Prostate gland (tissue), 2 donors: Measurements from ENCODE around the gene TPRA1.

Source experiments
- CTCF ChIP-seq, 4 experiments: fragments of 200-600 bp in 2 of 4; fragments of 450-650 bp in 2 of 4; sonication (generic) in 2 of 4; IDR thresholded peaks; 1 replicate in 3 of 4; 2 replicates in 1 of 4; pipeline ENCODE4 v1.5.1; 2016 to 2019; ENCODE audit warnings: antibody characterized with exemption in 4 of 4, mild to moderate bottlenecking in 2 of 4, moderate library complexity in 2 of 4
- POLR2AphosphoS5 ChIP-seq: sonication (generic); formaldehyde crosslinking; IDR thresholded peaks from one replicate; pipeline ENCODE4 v1.6.1; 2017; ENCODE audit warnings: antibody characterized with exemption

- TF ChIP-seq CTCF (IDR thresholded peaks at IDR 0.05) (no peak), POLR2AphosphoS5 (no peak)
Observed at GRCh38 chr3:127536830-127537812, 53.4 kb downstream of the TPRA1 start.
